Body of pancreas (tissue), 4 donors: ENCODE results near the gene MAS1L.

Experiments used
- POLR2A ChIP-seq, 3 donors: fragments of 450-650 bp; IDR thresholded peaks; one replicate each; pipeline ENCODE4 v1.6.1; 2016; ENCODE audit warnings: antibody characterized with exemption in 3 of 3, mild to moderate bottlenecking in 2 of 3
- TF ChIP-seq, protein P1 (sequence below), 7 experiments: fragments of 450-650 bp in 4 of 7; fragments of 200-600 bp in 3 of 7; sonication (generic) in 3 of 7; IDR thresholded peaks; one replicate each; pipeline ENCODE4 v1.5.1; 2016 to 2019; ENCODE audit warnings: antibody characterized with exemption in 7 of 7

- TF ChIP-seq, protein P1, sequence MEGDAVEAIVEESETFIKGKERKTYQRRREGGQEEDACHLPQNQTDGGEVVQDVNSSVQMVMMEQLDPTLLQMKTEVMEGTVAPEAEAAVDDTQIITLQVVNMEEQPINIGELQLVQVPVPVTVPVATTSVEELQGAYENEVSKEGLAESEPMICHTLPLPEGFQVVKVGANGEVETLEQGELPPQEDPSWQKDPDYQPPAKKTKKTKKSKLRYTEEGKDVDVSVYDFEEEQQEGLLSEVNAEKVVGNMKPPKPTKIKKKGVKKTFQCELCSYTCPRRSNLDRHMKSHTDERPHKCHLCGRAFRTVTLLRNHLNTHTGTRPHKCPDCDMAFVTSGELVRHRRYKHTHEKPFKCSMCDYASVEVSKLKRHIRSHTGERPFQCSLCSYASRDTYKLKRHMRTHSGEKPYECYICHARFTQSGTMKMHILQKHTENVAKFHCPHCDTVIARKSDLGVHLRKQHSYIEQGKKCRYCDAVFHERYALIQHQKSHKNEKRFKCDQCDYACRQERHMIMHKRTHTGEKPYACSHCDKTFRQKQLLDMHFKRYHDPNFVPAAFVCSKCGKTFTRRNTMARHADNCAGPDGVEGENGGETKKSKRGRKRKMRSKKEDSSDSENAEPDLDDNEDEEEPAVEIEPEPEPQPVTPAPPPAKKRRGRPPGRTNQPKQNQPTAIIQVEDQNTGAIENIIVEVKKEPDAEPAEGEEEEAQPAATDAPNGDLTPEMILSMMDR (IDR thresholded peaks at IDR 0.05) = no peak
- no peak for TF ChIP-seq POLR2A (IDR thresholded peaks at IDR 0.05)
These were observed 18.1 kb upstream of the MAS1L start for GRCh38 chr6:29505808-29506207.
